Nephron (organoid): ENCODE results near the gene DOK5.

Experiments
- H3K27ac Mint-ChIP-seq, 3 experiments: 2 replicates each; pipeline ENCODE4 v1.8.0; 2020; ENCODE audit warnings: mixed read lengths in 3 of 3, mild to moderate bottlenecking in 2 of 3, moderate library complexity in 1 of 3
- H3K27me3 Mint-ChIP-seq: 2 replicates; pipeline ENCODE4 v1.8.0; 2021; ENCODE audit warnings: low read depth, mild to moderate bottlenecking, moderate library complexity, mixed read lengths
- H3K36me3 Mint-ChIP-seq: 2 replicates; pipeline ENCODE4 v1.8.0; 2020; ENCODE audit warnings: low read depth, mixed read lengths
- H3K4me1 Mint-ChIP-seq: 2 replicates; pipeline ENCODE4 v1.8.0; 2020; ENCODE audit warnings: mixed read lengths
- H3K4me3 Mint-ChIP-seq, 3 experiments: 2 replicates each; pipeline ENCODE4 v1.8.0; 2020; ENCODE audit warnings: mild to moderate bottlenecking in 3 of 3, mixed read lengths in 3 of 3, moderate library complexity in 2 of 3
- H3K9me3 Mint-ChIP-seq: 2 replicates; pipeline ENCODE4 v1.8.0; 2020; ENCODE audit warnings: mixed read lengths
- CTCF ChIP-seq, 3 experiments: fragments of 200-600 bp; sonication (generic); IDR thresholded peaks; one replicate each; pipeline ENCODE4 v1.5.0; 2021; ENCODE audit warnings: antibody characterized with exemption in 3 of 3; ENCODE audit not compliant: unreplicated experiment in 3 of 3

Gene DOK5

GRCh38 chr20:54646156-54646517 is 170.7 kb downstream of the DOK5 start:
- TF ChIP-seq CTCF (IDR thresholded peaks at IDR 0.05; ENCODE audit: unreplicated experiment in 3 of 3): no peak
- Mint-ChIP-seq H3K9me3 (no peaks in the 10 kb centered on the region), H3K27ac (no peak overlapping the region), H3K36me3 (no peaks in the 10 kb centered on the region), H3K27me3 (no peaks in the 10 kb centered on the region), H3K4me3 (no peak overlapping the region), H3K4me1 (peaks cover 33% of the 10 kb centered on the region)

DNA sequence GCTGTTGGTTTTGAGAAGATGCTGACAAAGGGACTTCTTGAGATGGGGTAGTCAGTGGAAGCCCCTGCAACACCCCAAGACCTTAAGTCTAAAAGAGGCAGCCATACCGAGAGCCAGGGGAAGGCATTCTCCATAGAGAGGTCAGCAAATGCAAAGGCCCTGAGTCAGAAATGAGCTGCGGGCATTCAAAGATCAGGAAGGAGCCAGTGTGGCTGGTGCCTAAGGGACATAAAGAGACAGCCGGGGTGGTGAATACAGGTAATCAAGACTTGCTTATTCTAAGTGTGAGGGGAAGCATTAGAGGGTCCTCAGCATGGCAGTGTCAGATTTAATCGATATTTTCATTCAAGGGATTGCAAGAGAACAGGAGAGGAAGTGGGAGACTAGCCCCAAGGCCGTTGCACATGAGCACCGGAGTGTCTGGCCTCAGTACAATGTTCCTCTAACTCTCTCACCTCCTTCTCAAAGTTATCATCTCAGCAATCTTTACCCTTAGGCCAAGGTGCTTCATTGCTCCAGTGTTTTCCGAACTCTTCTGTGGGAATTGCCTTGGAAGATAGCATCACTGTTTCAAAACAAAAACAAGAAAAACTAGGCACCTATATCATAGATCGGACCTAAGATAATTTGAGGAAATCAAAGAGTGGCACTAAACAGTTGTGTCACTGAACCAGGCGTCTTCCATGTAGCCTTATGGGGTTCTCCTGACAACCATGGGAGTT is 173.2 kb downstream of the DOK5 start:
- no peaks in the 10 kb centered on the region for H3K9me3 Mint-ChIP-seq
- no peaks in the 10 kb centered on the region for H3K36me3 Mint-ChIP-seq
- H3K4me3 Mint-ChIP-seq: no peak overlapping the region
- H3K4me1 Mint-ChIP-seq: peaks cover 25% of the 10 kb centered on the region
- TF ChIP-seq CTCF (IDR thresholded peaks at IDR 0.05; ENCODE audit: unreplicated experiment in 3 of 3): no peak
- H3K27me3 Mint-ChIP-seq: no peaks in the 10 kb centered on the region
- no peak overlapping the region for H3K27ac Mint-ChIP-seq

- TF ChIP-seq CTCF (IDR thresholded peaks at IDR 0.05; ENCODE audit: unreplicated experiment in 3 of 3): peak; percentile 76 to 82 (median 80)
- Mint-ChIP-seq H3K36me3 (no peaks in the 10 kb centered on the region), H3K4me3 (no peak overlapping the region), H3K9me3 (no peaks in the 10 kb centered on the region), H3K27ac (peak overlapping the region; percentile 4 to 75 (median 64)), H3K4me1 (peaks cover 29% of the 10 kb centered on the region), H3K27me3 (no peaks in the 10 kb centered on the region)
Measured at GRCh38 chr20:54649511-54649962, 174.1 kb downstream of the DOK5 start.

- Mint-ChIP-seq H3K9me3 (no peaks in the 10 kb centered on the region), H3K4me3 (no peak overlapping the region), H3K27me3 (no peaks in the 10 kb centered on the region), H3K36me3 (no peaks in the 10 kb centered on the region), H3K27ac (peak overlapping the region in 1 of 3 experiments; percentile 64), H3K4me1 (peaks cover 36% of the 10 kb centered on the region)
- no peak for TF ChIP-seq CTCF (IDR thresholded peaks at IDR 0.05; ENCODE audit: unreplicated experiment in 3 of 3)
Measured at GRCh38 chr20:54650052-54650719, 174.8 kb downstream of the DOK5 start.

- no peak overlapping the region for H3K4me3 Mint-ChIP-seq
- H3K4me1 Mint-ChIP-seq: peaks cover 36% of the 10 kb centered on the region
- peak overlapping the region in 1 of 3 experiments; percentile 4 for H3K27ac Mint-ChIP-seq
- no peaks in the 10 kb centered on the region for H3K9me3 Mint-ChIP-seq
- no peaks in the 10 kb centered on the region for H3K36me3 Mint-ChIP-seq
- no peak for TF ChIP-seq CTCF (IDR thresholded peaks at IDR 0.05; ENCODE audit: unreplicated experiment in 3 of 3)
- no peaks in the 10 kb centered on the region for H3K27me3 Mint-ChIP-seq
Measured at GRCh38 chr20:54651252-54651651, 175.9 kb downstream of the DOK5 start.
